CD4-positive, alpha-beta T cell treated with Interleukin-17A for 1 hour (primary cell): ENCODE measurements around the gene STXBP5.
"Not testable (repeated sequence)": the region's sequence is repeated elsewhere in the genome, so short reads cannot be mapped to it uniquely, and the experiment has no call there.

Source experiments
- DNase-seq: peaks from one replicate; pipeline ENCODE4 v3.0.0-alpha.2; 2020

The STXBP5 gene

DNA sequence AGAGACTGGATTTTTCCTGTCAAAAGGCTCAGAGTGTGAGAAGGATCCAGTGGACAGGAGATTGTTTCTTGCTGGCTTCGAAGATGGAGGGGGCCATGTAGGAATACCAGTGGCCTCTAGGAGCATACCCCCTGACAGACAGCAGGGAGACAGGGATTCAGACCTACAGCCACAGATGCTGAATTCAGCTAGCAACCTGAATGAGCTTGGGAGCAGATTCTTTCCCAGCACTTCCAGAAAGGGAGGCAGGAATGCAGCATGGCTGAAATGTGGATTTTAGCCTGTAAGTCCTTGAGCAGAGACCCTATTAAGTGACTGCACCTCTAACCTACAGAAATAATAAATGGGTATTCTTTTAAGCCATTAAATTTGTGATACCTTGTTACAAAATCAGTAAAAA, 44.6 kb downstream of the STXBP5 start:
- DNase-seq = no peak

DNA sequence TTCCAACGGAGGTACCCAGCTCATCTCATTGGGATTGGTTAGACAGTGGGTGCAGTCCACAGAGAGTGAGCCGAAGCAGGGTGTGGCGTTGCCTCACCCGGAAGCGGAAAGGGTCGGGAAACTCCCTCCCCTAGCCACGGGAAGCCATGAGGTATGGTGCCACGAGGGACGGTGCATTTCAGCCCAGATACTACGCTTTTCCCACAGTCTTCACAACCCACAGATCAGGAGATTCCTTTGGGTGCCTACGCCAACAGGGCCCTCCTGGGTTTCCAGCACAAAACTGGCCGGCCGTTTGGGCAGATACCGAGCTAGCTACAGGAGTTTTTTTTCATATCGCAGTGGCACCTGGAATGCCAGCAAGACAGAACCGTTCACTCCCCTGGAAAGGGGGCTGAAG, 46.9 kb downstream of the STXBP5 start:
- no peak for DNase-seq

DNA sequence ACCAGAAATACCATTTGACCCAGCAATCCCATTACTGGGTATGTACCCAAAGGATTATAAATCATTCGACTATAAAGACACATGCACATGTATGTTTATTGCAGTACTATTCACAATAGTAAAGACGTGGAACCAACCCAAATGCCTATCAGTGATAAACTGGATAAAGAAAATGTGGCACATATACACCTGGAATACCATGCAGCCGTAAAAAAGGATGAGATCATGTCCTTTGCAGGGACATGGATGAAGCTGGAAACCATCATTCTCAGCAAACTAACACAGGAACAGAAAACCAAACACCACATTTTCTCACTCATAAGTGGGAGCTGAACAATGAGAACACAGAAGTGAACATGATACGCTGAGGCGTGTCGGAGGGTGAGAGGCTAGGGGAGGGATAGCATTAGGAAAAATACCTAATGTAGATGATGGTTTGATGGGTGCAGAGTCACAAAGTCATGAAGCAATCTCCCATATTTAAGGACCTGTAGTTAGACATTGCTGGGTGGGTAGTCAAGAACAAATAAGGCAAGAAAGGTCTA, 50.8 kb downstream of the STXBP5 start:
- DNase-seq = not testable (repeated sequence)

DNA sequence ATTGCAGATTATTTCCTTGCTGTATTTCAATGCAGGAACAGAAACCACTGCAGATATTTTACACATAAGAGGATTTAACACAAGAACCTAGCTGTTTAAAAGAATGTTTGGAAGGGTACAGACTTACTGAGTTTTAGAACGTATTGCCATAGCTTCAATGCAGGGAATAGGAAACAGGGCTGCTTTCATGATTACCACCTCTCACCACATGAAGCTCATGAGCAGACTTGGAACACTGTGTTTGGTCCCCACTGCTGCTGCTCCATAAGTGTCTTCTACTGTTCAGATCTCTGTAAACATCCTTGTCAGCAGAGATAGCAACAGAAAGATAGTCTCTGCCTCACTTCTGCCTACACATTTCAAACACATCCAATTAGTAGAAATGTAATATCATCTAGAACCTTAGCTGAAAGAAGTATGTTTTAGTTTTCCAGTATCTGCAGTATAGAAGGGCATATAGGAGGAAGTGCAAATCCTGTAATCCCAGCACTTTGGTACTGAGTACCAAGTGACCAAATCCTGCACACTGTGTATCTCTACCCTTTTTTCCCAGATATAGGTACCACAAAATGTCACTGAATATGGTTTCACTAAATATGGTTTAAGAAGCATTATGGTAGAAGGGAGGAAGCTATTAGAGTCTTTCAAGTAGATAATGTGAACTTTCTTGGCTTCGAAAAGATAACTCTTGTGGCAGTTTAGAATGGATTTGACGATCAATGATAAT, 51.9 kb downstream of the STXBP5 start:
- no peak for DNase-seq

DNA sequence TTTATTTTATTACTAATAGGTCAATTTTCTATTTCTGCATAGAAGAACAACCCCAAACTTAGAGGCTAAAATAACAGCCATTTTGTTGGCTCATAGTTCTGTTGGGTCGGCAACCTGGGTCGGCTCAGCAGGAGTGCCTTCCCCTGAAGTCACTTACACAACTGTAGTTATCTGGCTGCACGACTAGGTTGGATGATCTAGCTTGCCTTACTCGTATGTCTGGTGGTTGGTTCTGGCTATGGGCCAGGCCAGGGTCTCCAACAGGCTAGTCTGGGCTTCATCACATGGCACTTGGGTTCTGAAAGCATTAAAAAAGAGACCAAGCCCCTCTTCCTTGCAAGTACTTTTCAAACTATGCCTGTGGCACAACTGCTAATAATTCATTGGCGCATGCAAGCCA, 53.5 kb downstream of the STXBP5 start:
- no peak for DNase-seq

DNA sequence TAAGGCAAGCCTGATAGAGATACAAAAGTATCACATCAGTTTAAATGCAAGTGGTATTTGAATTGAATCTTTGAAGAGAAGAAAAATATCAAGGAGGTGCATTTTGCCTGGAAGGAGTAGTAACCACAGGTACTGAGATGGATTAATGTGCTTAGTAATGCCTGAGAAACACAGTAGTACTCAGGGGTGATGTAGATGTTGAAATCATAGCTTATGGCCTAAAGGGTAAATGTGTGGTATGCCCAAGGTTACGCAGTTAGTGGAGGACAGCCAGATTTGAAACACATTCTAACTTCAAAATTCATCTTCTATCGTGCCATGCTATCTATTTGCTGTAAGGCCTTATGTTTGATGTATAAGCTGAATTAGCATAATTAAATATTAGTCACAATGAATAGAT, 55.9 kb downstream of the STXBP5 start:
- no peak for DNase-seq

DNA sequence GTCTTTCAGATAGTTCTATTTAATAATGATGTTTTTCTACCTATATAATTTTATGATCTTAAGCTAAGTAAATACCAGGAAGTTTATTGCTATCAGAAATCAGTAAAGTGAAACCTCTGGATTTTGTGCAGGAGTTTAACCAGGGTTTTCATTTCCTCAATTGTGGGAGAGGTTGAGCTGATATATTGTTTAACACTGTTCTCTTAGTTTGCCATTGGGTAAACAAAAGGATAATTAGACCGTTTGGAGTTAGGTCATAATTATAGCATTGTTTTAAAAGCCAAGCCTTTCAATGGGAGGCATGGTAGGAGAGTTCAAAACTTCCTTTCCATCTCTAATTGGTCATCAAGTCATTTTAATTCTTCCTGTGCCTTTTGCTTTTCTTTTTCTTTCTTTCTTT, 58.7 kb downstream of the STXBP5 start:
- DNase-seq = no peak

DNA sequence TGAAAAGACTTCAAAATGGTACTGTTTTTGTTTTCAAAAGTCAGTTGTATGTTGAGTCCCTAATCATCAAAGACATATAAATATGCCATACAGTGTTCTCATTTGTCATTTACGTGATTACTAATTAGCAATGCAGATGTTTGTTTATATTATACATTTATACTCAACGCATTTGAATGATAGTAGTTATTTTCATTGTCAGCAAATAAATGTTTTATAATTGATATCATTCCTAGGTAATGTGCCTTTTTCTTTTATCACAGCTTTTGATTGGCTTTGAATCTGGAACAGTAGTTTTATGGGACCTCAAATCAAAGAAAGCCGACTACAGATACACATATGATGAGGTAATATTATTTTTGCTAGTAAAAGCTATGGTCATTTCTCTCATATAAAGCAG, 62.6 kb downstream of the STXBP5 start:
- no peak for DNase-seq

DNA sequence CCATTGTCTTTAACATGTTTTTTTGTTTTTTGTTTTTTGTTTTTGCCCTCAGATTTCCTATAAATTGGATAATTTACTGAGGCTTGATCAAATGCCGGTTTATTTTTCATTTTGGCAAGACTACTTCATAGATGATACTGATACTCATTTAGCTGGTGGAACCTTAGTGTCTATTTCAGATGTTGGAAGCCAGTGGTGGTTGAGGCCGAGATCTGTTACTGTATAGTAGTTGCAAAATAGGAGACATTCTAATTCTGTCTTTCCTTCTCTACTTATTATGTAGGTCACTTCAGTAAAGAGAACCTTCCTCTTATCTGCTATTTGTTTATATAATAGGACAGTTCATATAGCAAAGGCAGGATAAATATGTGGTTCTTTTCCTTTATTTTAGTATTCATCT, 63.4 kb downstream of the STXBP5 start:
- no peak for DNase-seq

DNA sequence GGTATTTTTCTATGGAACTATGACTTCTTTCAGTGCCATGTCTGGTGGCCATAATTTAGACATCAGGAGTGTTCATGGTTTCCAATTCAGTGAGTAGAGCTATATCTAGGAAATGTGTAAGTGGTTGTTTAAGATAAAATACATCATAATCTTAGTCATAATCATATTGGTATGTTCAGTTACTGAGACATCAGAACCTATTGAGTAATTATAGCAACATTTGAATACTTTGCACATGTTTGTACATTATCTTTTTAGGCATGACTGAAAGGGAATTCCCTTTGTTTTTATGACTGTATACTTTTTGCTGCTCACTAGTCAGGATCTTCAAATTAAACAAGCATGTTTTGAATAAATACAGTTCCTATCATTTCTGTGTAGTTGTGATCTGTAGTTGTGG, 64.0 kb downstream of the STXBP5 start:
- no peak for DNase-seq

DNA sequence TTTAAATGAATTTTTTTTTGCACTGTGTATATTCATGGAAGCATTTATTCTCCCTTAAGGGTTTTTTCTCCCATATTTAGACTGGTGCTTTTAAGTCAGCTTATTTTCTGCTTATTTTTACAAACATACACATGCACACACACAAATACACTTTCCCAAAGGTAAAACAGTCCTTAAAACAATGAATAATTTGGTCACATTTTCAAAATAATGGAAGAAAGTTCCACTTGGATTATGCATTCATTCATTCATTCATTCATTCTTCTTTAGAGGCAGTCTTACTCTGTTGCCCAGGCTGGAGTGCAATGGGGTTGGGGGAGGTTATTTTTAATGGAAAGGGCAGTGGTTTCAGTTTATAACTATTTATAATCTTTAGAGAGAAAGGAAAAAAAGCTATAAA, 69.8 kb downstream of the STXBP5 start:
- DNase-seq = no peak

DNA sequence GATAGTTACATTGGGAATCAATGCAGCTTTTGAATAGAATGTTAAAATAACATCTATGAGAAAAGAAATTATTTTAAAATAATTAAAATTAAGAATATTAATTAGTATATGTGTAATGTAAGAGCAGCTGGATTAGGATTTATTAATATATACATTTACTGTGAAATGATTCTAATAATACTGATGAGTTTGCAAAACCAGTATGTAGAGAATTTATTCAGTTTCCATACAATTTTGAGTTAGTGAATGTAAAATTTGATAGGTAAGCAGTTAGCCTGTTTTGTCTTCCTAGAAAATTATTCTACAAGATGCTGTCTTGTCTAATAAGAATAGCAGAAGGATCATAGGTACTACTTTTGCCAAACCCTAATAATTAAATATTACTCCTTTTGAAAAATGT, 70.6 kb downstream of the STXBP5 start:
- DNase-seq = no peak

DNA sequence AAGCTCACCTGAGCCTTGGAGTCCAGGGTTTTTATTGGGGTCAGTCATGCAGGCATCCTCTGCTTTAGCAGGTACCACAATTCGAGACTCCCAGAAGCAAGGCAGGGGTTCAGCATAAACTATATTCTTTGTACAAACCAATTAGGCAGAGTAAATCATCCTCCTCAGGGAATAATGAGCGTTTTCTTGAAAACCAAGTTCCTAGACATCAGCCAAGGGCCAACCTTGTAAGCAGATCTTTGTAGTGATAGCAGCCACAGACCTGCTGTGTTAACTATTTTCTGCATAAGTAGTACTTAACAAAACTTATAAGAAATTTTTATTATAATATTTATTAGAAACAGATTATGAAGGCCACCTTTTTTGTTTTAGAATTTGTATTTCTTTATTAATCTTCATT, 74.7 kb downstream of the STXBP5 start:
- no peak for DNase-seq

DNA sequence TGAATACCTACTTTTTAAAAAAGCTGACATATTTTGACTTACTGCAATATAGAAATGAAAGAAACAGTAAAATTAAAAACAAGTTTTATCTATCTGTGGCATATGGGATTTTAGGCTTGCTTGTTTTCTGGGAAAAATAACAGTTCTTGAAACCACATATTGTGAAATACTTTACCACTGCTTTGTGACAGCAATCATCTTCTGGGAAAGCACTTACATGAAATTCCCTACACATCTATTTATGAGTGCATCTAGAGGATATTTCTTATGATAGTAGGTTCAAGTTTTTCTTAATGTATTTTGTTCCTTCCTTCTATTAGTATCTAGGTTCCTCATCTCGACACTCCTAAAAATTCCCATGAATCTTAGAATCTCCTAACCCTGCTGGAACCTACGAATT, 75.2 kb downstream of the STXBP5 start:
- no peak for DNase-seq

DNA sequence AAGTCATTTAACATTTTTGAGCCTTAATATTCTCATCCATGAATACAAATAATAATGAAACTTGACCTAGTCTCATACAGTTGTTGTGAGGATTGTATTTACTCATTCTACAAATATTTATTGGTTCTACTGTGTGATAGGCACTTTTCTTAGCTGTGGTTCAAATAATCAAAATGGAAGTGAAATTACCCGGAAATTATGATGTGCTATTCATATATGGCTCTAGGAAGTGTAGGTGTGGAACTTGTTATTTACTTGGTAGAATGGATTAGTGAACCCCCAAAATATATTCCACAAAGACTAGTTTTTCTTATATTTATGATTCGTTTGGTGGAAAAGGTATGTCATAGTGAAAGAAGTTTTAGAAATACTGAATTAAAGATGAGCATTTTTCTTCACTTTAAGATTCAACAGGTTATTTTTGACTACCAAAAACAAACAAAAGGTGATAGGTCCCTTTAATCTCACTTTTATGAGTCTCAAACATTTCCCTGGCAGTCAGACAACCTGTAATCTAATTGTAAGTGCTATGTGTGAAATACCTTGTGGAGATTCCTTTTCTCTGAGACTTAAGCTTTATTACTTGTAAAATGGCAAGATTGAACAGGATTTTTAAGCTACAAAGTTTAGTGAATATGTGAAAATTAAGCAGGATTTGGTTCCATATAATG, 77.8 kb downstream of the STXBP5 start:
- no peak for DNase-seq

DNA sequence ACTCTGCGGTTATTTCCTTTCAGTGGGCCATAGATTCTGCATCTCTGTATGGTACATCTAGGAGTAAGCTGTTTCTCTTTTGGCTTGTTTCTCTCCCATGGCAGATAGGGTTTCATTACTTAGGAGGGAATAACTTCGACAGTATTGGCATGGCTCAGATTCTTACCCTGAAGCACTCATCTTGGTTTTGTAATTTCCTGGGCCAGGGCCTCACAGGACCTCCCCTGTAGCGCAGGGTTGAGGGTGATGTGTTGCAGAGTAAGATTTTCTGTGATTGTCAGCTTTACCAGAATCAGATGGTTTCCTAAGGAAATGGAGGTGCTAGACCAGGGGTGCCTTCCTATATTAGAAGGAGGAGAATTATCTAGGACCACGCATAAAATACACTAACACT, 78.3 kb downstream of the STXBP5 start:
- no peak for DNase-seq

DNA sequence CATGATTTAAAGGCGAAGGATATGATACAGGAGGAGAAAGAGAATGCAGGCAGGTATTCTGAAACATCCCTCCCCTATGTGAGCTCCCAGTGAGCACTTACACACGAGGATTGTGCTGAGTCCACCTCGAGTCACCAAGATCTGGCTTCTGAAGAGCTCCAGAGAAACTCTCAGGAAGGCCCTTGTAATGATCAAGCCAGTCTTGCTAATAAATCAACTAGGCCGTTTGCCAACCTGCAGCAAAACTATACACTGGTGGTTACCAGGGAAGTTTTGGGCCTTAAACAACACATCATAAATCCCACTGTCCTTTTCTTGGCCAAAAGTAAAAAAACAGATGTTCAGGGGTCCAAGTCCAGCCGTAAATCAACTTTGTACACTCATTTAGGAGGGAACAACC, 79.2 kb downstream of the STXBP5 start:
- no peak for DNase-seq

DNA sequence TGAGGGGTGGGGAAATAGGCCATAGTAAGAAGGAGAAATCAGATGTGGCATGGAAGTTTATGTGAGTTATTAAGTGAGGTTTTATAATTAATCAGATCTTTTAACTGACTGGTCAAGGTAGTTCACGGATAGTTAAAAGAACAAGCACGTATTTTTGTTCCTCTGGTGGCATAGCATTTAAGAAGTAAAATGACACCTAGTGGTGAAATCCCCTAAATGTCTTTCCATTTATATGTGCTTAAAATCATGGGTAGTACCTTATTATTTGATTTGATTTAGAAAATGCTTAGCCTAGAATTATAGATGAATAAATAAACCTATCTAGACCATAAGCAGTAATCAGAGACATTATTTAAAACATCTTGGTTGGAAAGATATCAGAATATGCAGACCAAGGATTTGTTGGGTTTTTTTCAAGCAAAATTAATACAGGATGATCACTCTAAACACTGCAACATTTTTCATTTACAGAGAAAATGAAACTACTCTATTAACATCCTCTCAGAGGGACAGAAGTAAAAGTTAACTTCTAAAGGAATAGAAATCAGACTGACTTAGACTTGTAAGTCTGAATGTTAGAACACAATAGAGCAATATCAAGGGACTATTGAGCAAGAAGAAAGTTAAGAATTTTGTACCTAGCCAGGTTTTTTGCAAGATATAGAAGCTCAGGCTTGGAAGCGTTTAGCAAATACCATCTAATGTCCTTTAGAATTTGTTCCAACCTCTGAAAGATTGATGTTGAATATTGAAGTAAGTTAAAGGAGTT, 81.1 kb downstream of the STXBP5 start:
- DNase-seq = peak; percentile 53

DNA sequence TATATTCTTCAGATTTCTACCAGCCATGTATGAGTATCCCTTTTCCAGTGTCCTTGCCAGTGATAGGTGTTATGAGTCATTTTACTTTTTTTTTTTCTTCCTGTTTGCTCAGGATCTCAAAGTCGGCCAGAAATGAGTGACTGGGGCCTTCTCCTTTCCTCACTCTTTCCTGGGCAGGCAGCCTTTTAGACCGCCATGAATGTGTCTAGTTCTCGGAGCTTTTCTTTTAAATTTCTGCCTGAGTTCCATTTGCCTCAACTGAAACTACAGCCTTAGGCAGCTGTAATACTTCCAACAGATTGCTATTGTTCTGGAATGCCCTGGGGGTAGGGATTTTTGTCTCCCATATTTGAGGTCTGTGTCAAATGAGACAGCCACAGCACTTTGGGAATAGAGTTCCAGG, 83.7 kb downstream of the STXBP5 start:
- no peak for DNase-seq

DNA sequence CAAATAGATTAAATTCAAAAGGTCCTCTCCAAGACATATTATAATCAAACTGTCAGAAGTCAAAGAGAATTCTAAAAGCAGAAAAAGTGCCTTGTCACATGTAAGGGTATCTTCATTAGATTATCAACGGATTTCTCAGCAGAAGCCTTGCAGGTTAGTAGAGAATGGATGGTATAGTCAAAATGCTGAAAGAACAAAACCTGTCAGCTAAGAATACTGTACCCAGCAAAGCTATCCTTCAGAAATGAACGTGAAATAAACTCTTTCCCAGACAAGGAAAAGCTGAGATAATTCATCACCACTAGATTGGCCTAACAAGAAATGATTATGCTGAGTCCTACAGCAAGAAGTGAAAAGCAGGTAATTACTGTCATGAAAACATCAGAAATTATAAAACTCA, 92.9 kb downstream of the STXBP5 start:
- no peak for DNase-seq

DNA sequence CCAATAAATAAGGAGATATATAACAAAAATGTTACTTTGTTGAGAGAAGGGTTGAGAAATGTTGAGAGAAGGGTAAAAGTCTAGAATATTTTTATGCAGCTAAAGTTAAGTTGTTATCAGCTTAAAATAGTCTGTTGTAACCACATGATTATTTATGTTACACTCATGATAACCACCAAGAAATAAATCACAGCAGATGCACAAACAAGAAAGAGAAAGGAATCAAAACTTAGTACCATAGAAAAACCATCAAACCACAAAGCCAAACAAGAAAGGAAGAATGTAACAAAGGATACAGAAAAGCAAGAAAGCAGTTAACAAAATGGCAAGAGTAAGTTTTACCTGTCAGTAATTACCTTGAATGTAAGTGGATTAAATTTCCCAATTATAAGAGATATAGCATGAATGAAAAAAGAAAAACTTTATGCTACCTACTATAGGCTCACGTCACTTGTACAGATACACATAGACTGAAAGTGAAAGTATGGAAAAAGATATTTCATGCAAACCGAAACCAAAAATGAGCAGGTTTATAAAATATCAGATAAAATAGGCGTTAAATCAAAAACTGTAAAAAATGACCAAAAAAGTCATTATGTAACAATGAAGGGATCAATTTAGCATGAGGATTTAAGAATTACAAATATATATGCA, 93.6 kb downstream of the STXBP5 start:
- DNase-seq = peak; percentile 24

DNA sequence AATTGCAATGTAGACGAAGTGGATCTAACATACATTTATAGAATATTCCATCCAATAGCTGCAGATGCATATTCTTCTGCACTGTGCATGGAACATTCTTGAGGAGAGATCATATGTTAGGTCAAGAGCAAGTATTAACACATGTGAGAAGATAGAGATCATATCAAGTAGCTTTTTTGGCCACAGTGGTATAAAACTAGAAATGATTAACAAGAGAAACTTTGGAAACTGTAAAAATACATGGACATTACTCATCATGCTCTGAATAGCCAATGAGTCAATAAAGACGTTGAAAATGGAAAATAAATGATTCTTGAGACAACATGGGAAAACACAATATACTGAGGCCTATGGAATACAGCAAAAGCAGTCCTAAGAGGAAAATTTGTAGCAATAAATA, 94.2 kb downstream of the STXBP5 start:
- no peak for DNase-seq

DNA sequence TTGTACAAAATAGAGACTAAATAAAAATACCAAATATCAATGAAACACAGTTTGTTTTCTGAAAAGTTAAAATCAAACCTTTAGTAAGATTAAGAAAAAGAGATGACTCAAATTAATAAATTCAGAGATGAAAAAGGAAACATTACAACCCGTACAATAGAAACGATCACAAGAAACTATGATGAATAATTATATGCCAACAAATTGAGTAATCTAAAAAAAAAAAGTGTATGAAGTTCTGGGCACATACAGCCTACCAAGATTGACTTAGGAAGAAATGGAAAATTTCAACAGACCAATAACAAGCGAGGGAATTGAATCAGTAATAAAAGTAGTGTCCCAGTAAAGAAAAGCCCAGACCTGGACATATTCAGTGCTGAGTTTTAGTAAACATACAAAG, 94.8 kb downstream of the STXBP5 start:
- DNase-seq = no peak
